HEK293T (cell line): ENCODE results near the gene LRRC8B.

Experiments
- CTCF ChIA-PET: fragments of 350-600 bp; formaldehyde crosslinking; extraction: SDS; loops from one replicate; lab custom pipeline; 2021; ENCODE audit warnings: antibody characterized with exemption, inconsistent platforms; lab: Yijun Ruan, JAX
- POLR2A ChIA-PET: fragments of 350-600 bp; formaldehyde crosslinking; extraction: SDS; loops from one replicate; lab custom pipeline; 2020; ENCODE audit warnings: antibody characterized with exemption, inconsistent platforms; lab: Yijun Ruan, JAX
- DNase-seq: peaks from one replicate; pipeline ENCODE4 v3.0.0; 2012; ENCODE audit warnings: mixed read lengths; ENCODE audit errors: extremely low spot score
- ARNT ChIP-seq: fragments of 450-650 bp; IDR thresholded peaks from 2 replicates; pipeline ENCODE4 v1.6.1; 2017; ENCODE audit warnings: mild to moderate bottlenecking
- BHLHE40 ChIP-seq: fragments of 450-650 bp; IDR thresholded peaks from 2 replicates; pipeline ENCODE4 v1.6.1; 2016; ENCODE audit warnings: mild to moderate bottlenecking, moderate library complexity, borderline replicate concordance
- CTBP1 ChIP-seq: fragments of 450-650 bp; IDR thresholded peaks from 2 replicates; pipeline ENCODE4 v1.6.1; 2016; ENCODE audit warnings: borderline replicate concordance
- ELF4 ChIP-seq: fragments of 450-650 bp; IDR thresholded peaks from 2 replicates; pipeline ENCODE4 v1.6.1; 2017; ENCODE audit warnings: antibody characterized with exemption
- FOXA1 ChIP-seq: fragments of 450-650 bp; IDR thresholded peaks from 2 replicates; pipeline ENCODE4 v1.6.1; 2016; ENCODE audit warnings: mild to moderate bottlenecking
- FOXK2 ChIP-seq: fragments of 450-650 bp; IDR thresholded peaks from 2 replicates; pipeline ENCODE4 v1.6.1; 2016; ENCODE audit warnings: mild to moderate bottlenecking
- FOXM1 ChIP-seq: fragments of 450-650 bp; IDR thresholded peaks from 2 replicates; pipeline ENCODE4 v1.6.1; 2017; ENCODE audit warnings: mild to moderate bottlenecking, borderline replicate concordance
- HDGF ChIP-seq: fragments of 450-650 bp; IDR thresholded peaks from 2 replicates; pipeline ENCODE4 v1.6.1; 2017; ENCODE audit warnings: antibody characterized with exemption, borderline replicate concordance
- L3MBTL2 ChIP-seq: fragments of 450-650 bp; conservative IDR thresholded peaks from 2 replicates; pipeline ENCODE4 v1.6.1; 2016; ENCODE audit warnings: mild to moderate bottlenecking
- LEF1 ChIP-seq: fragments of 450-650 bp; IDR thresholded peaks from 2 replicates; pipeline ENCODE4 v1.6.1; 2017; ENCODE audit warnings: mild to moderate bottlenecking, borderline replicate concordance
- NFRKB ChIP-seq: fragments of 450-650 bp; IDR thresholded peaks from 2 replicates; pipeline ENCODE4 v1.6.1; 2016; ENCODE audit warnings: mild to moderate bottlenecking, moderate library complexity
- SP1 ChIP-seq: fragments of 450-650 bp; IDR thresholded peaks from 2 replicates; pipeline ENCODE4 v1.6.1; 2017
- SUZ12 ChIP-seq: fragments of 450-650 bp; IDR thresholded peaks from 2 replicates; pipeline ENCODE4 v1.6.1; 2016; ENCODE audit warnings: mild to moderate bottlenecking
- TARDBP ChIP-seq: fragments of 450-650 bp; IDR thresholded peaks from 2 replicates; pipeline ENCODE4 v1.6.1; 2016
- ZNF384 ChIP-seq: fragments of 450-650 bp; IDR thresholded peaks from 2 replicates; pipeline ENCODE4 v1.6.1; 2016
- TF ChIP-seq, protein P1 (sequence below): fragments of 450-650 bp; IDR thresholded peaks from 2 replicates; pipeline ENCODE4 v1.6.1; 2016

The LRRC8B gene

DNA sequence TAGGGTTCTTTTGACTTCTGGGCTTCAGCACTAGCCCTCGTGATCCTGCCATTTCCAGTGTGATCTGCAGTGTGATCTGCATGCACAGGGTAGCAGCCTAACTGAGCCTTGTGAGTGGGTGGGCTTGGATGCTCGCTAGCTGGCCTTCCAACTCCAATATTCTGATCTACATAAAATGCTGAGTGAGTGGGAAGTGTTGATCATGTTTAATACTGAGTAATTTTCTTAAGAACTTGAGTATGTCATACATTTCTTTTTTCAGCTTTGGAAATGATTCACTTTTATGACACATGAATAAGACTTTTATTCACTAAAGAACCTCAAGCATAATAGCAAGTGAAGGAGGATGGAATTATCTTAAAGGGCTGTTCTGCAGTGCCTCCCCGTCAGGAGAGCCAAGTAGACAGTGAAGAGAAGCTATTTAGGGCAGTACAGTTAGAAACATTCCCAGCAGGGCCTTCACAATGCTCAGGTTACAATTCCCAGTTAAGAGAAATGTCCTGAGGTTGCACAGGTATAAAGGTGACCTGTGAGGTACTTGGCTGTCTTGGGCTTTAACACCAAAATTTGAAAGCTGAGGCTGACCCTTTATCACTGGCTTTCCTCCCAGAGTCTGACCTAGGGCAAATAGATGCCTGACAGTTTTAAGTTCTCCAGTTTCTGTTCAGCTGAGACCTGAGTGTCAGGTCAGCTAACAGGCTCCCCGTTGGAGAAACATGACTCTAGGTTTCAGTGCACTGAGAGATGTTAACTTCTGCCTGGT is 79.2 kb downstream of the LRRC8B start:
- POLR2A ChIA-PET, result interaction anchor here (1.1 kb wide), 1 partner anchor 10 kb away, joined by 5 read pairs; no protein-coding TSS in a partner anchor
- no peak for DNase-seq
- CTCF ChIA-PET, result interaction anchor here (0.8 to 1.3 kb wide), 2 partner anchors 37 to 159 kb away, joined by 3 to 4 read pairs; no protein-coding TSS in a partner anchor
- TF ChIP-seq NFRKB (no peak), FOXK2 (no peak), SUZ12 (no peak), CTBP1 (no peak), LEF1 (no peak), BHLHE40 (no peak), TARDBP (no peak), ZNF384 (no peak), ARNT (no peak), SP1 (no peak), FOXA1 (no peak), HDGF (no peak), L3MBTL2 (no peak), FOXM1 (no peak), ELF4 (no peak)
- TF ChIP-seq, protein P1, sequence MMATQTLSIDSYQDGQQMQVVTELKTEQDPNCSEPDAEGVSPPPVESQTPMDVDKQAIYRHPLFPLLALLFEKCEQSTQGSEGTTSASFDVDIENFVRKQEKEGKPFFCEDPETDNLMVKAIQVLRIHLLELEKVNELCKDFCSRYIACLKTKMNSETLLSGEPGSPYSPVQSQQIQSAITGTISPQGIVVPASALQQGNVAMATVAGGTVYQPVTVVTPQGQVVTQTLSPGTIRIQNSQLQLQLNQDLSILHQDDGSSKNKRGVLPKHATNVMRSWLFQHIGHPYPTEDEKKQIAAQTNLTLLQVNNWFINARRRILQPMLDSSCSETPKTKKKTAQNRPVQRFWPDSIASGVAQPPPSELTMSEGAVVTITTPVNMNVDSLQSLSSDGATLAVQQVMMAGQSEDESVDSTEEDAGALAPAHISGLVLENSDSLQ, result no peak

DNA sequence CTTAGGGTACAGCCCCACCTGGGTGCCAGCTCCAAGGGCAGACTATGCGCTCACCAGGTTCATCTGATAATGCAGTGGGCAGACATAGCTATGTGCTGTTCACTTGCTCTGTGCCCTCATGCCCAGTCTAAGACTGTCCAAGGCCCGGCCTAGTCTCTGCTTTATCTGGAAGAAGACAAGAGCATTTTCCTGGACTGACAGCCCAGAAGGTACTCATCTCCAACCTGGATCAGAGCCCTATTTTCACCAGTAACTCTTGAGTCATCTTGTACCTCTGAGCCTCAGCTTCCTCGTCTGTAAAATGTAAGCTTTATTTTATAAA is 79.7 kb downstream of the LRRC8B start:
- TF ChIP-seq SUZ12 (no peak), L3MBTL2 (no peak), ARNT (no peak), FOXA1 (no peak), LEF1 (no peak), ZNF384 (no peak), HDGF (no peak), ELF4 (no peak), BHLHE40 (no peak), TARDBP (no peak), FOXK2 (no peak), SP1 (no peak), NFRKB (no peak), CTBP1 (no peak), FOXM1 (no peak)
- TF ChIP-seq, protein P1, result no peak
- no peak for DNase-seq
- ChIA-PET CTCF (interaction anchor here (0.8 to 1.3 kb wide), 2 partner anchors 37 to 158 kb away, joined by 3 to 4 read pairs; no protein-coding TSS in a partner anchor), POLR2A (interaction anchor here (1.1 kb wide), 1 partner anchor 9 kb away, joined by 5 read pairs; no protein-coding TSS in a partner anchor)

DNA sequence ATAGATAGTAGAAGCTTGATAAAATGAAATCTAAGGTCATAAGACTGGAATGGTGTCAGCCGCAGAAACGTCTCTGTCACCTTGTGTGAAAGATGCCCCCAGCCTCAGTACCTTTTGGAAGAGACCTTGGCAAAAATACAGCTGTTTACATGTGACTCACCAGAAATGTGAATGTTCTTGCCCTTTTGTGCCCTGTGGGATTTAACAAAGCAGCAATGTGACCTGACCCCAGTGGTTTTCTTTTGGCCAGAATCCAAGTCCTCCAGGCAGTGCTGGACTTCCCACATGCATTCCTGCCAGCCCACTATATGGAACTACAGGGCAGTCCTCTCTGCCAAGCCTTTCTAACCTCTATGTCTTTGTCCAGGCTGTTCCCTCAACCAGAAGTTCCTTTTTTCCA is 81.1 kb downstream of the LRRC8B start:
- POLR2A ChIA-PET, result no interaction called here

DNA sequence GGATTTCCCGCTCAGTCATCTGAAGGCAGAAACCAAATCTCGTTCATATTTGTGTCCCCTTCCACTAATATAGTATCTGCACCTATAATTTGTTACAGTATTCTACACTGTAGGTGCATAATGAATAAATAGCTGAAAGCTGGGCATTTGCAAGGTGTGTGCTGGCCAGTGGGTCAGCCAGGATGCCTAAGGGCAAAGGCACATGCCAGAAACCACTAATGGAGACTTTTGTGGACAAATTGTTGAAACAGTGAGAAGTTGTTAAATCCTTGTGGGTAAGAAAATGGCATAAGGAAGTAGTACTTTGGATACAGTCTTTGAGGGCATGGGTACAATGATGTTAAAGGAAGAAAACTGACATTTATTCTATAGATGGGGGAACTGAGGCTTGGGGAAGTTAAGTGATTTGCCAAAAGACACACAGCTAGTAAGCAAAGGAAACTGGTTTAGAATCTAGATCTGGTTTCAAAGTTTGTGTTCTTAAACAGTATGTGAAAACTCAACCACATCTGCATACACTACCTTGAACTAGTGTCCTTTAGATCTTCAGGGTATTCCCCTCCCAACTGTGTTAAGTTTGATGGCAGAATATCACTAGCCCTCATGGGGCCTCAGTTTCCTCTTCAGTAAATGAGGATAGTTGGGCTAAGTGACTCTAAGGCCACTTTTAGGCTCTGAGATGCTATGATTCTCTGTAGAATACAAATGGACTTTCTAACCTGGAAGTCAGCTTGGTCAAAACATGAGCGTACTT is 81.8 kb downstream of the LRRC8B start:
- ChIA-PET CTCF (no interaction called here), POLR2A (no interaction called here)
- TF ChIP-seq TARDBP (no peak), LEF1 (no peak)
- no peak for DNase-seq

More for the DNA sequence above, 81.1 kb downstream of the LRRC8B start:
- no peak for DNase-seq
- TF ChIP-seq, protein P1, result no peak
- TF ChIP-seq HDGF (no peak), ARNT (no peak), ZNF384 (no peak), LEF1 (no peak), BHLHE40 (no peak), FOXA1 (no peak)
- CTCF ChIA-PET, result interaction anchor here (1.0 kb wide), 1 partner anchor 17 kb away, joined by 4 read pairs; no protein-coding TSS in a partner anchor

DNA sequence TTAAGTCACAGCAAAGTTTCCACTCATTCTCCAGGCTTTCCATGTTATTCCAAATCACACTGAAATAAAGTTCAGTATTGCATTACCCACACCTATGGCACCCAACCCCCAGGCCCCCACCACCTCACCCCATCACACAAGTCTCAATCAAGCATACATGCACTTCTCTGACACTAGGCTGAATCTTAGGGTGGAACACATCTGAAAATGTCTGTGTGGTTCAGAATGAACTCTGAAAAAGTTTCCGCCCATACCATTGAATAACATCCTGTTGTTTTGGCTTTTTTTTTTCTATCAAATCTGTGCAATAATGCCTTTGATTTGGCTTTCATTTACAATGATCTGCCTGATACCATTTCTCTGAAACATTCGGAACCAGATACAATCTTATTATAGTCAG is 82.5 kb downstream of the LRRC8B start:
- no peak for DNase-seq
- TF ChIP-seq NFRKB (no peak), CTBP1 (no peak), ZNF384 (no peak)
- ChIA-PET POLR2A (no interaction called here), CTCF (no interaction called here)

DNA sequence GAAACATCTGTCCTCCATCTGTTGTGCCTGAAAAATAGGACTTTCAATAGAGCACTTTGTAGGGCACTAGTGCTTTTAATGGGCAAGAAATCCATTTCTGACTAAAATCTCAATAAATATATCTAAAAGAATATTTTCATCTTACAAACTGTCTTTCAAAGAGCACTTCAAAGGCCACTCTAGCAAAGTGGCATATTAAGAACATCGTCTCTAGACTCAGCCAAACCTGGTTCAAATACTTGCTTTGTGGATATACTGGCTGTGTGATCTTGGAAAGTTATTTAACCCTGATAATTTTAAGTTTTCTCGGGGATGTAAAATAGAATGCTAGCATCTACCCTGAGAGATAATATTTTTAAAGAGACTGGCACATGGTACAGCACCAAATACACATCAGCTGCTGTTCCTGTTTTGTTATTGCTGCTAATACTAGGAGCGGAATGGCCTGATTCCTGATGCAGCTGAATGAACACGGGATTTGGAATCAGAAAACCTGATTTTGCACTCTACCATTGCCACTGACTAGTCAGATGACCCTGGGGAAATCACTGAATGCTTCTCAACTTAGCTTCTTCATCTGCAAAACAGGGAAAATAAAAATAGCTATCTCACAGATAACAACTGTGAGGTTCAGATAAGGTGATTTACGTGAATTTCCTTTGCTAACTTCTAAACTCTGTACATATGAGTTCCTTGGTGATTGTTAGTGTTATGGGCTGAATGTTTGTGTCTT is 83.1 kb downstream of the LRRC8B start:
- ChIA-PET CTCF (interaction anchor here (1.0 kb wide), 1 partner anchor 155 kb away, joined by 3 read pairs; no protein-coding TSS in a partner anchor), POLR2A (no interaction called here)
- DNase-seq, result no peak
- no peak for TF ChIP-seq TARDBP
